Mesothelial cell of epicardium (in vitro differentiated cells): Measurements from ENCODE around the gene C16orf78. TPM values are rescaled to one million over a fixed set of nuclear protein-coding genes. Genes with fewer than 3 reads are reported as not detected.

Experiments
- DNase-seq, 2 experiments: peaks; one replicate each; pipeline ENCODE4 v3.0.0; 2021; ENCODE audit warnings: low spot score in 2 of 2; ENCODE audit not compliant: unreplicated experiment in 2 of 2
- H3K27ac Mint-ChIP-seq: 2 replicates; pipeline ENCODE4 v1.8.0; 2021; ENCODE audit warnings: mixed read lengths
- H3K27me3 Mint-ChIP-seq: 2 replicates; pipeline ENCODE4 v1.8.0; 2021; ENCODE audit warnings: low read depth, mixed read lengths
- H3K36me3 Mint-ChIP-seq: 2 replicates; pipeline ENCODE4 v1.8.0; 2021; ENCODE audit warnings: mixed read lengths
- H3K4me1 Mint-ChIP-seq: 2 replicates; pipeline ENCODE4 v1.8.0; 2021; ENCODE audit warnings: mixed read lengths
- H3K4me3 Mint-ChIP-seq: 2 replicates; pipeline ENCODE4 v1.8.0; 2021; ENCODE audit warnings: mild to moderate bottlenecking, moderate library complexity, mixed read lengths
- H3K9me3 Mint-ChIP-seq: 2 replicates; pipeline ENCODE4 v1.8.0; 2021; ENCODE audit warnings: mixed read lengths
- total RNA-seq: library from RNA; stranded (reverse); gene quantifications from 3 replicates; pipeline ENCODE4 v1.2.1, GENCODE V29; 2021
- TF ChIP-seq, protein P1 (sequence below): fragments of 200-600 bp; sonication (generic); IDR thresholded peaks from one replicate; pipeline ENCODE4 v1.5.0; 2021; ENCODE audit warnings: antibody characterized with exemption; ENCODE audit not compliant: unreplicated experiment

The C16orf78 gene
- total RNA-seq, 1 donor from 2014 or later: not detected

DNA sequence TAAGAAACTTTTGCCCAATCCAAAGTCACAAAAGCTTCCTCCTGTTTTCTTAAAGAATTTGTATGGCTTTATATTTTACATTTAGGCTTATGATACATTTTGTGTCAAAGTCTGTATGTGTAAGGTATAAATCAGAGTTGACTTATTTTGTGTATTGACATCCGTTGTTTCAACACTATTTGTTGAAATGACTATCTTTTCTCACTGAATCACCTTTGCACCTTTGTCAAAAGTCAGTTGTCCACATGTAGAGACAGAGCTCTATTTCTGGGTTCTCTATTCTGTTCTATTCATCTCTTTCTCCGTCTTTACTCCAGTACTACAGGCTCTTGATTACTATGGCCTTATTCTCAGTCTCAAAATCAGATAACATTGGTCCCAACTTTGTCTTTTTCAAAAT is 73.2 kb downstream of the C16orf78 start:
- TF ChIP-seq, protein P1, sequence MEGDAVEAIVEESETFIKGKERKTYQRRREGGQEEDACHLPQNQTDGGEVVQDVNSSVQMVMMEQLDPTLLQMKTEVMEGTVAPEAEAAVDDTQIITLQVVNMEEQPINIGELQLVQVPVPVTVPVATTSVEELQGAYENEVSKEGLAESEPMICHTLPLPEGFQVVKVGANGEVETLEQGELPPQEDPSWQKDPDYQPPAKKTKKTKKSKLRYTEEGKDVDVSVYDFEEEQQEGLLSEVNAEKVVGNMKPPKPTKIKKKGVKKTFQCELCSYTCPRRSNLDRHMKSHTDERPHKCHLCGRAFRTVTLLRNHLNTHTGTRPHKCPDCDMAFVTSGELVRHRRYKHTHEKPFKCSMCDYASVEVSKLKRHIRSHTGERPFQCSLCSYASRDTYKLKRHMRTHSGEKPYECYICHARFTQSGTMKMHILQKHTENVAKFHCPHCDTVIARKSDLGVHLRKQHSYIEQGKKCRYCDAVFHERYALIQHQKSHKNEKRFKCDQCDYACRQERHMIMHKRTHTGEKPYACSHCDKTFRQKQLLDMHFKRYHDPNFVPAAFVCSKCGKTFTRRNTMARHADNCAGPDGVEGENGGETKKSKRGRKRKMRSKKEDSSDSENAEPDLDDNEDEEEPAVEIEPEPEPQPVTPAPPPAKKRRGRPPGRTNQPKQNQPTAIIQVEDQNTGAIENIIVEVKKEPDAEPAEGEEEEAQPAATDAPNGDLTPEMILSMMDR: no peak
- Mint-ChIP-seq H3K27me3 (peaks cover 47% of the 10 kb centered on the region), H3K9me3 (no peaks in the 10 kb centered on the region), H3K36me3 (no peaks in the 10 kb centered on the region), H3K4me1 (no peaks in the 10 kb centered on the region), H3K4me3 (no peak overlapping the region), H3K27ac (no peak overlapping the region)
- DNase-seq: no peak

Other genes with a start within 250 kb of the C16orf78 start
- gene CBLN1, start 92.0 kb upstream of the C16orf78 start, total RNA-seq: not detected in 3 replicates